Nephron progenitor cell (in vitro differentiated cells): ENCODE results near the gene MICA.
"Not testable (repeated sequence)": the region's sequence is repeated elsewhere in the genome, so short reads cannot be mapped to it uniquely, and the experiment has no call there.

Source experiments
- DNase-seq: peaks from one replicate; pipeline ENCODE4 v3.0.0; 2021
- H3K27ac Mint-ChIP-seq: 2 replicates; pipeline ENCODE4 v1.8.0; 2021; ENCODE audit warnings: mild to moderate bottlenecking, moderate library complexity, mixed read lengths
- H3K27me3 Mint-ChIP-seq: 2 replicates; pipeline ENCODE4 v1.8.0; 2021; ENCODE audit warnings: mild to moderate bottlenecking, low read depth, mixed read lengths; ENCODE audit not compliant: poor library complexity
- H3K36me3 Mint-ChIP-seq: 2 replicates; pipeline ENCODE4 v1.8.0; 2021; ENCODE audit warnings: low read depth, mixed read lengths
- H3K4me1 Mint-ChIP-seq: 2 replicates; pipeline ENCODE4 v1.8.0; 2021; ENCODE audit warnings: mixed read lengths
- H3K4me3 Mint-ChIP-seq: 2 replicates; pipeline ENCODE4 v1.8.0; 2021; ENCODE audit warnings: mild to moderate bottlenecking, moderate library complexity, mixed read lengths
- H3K9me3 Mint-ChIP-seq: 2 replicates; pipeline ENCODE4 v1.8.0; 2021; ENCODE audit warnings: mild to moderate bottlenecking, moderate library complexity, mixed read lengths
- CTCF ChIP-seq: fragments of 200-600 bp; sonication (generic); IDR thresholded peaks from 2 replicates; pipeline ENCODE4 v1.5.0; 2021; ENCODE audit warnings: antibody characterized with exemption

The MICA gene

GRCh38 chr6:31401403-31401802 is 2.0 kb upstream of the MICA start:
- H3K36me3 Mint-ChIP-seq: peaks cover 6% of the 10 kb centered on the region
- peak overlapping the region; percentile 85 for H3K4me3 Mint-ChIP-seq
- no peak for DNase-seq
- H3K9me3 Mint-ChIP-seq: peaks cover 6% of the 10 kb centered on the region
- no peak overlapping the region for H3K27ac Mint-ChIP-seq
- peaks cover 56% of the 10 kb centered on the region for H3K27me3 Mint-ChIP-seq
- TF ChIP-seq CTCF: no peak
- H3K4me1 Mint-ChIP-seq: peaks cover 44% of the 10 kb centered on the region

GRCh38 chr6:31402324-31403282 is 792 bp upstream of the MICA start:
- TF ChIP-seq CTCF: no peak
- H3K36me3 Mint-ChIP-seq: peaks cover 14% of the 10 kb centered on the region
- H3K27me3 Mint-ChIP-seq: peaks cover 54% of the 10 kb centered on the region
- H3K27ac Mint-ChIP-seq: peak overlapping the region; percentile 34
- H3K4me1 Mint-ChIP-seq: peaks cover 44% of the 10 kb centered on the region
- no peak for DNase-seq
- peak overlapping the region; percentile 81 for H3K4me3 Mint-ChIP-seq
- H3K9me3 Mint-ChIP-seq: peaks cover 14% of the 10 kb centered on the region

GRCh38 chr6:31404061-31404364 is 618 bp downstream of the MICA start:
- Mint-ChIP-seq H3K27me3 (peaks cover 59% of the 10 kb centered on the region), H3K4me1 (peaks cover 44% of the 10 kb centered on the region), H3K4me3 (peak overlapping the region; percentile 97), H3K9me3 (peaks cover 14% of the 10 kb centered on the region), H3K36me3 (peaks cover 16% of the 10 kb centered on the region)
- not testable (repeated sequence) for H3K27ac Mint-ChIP-seq, DNase-seq

DNA sequence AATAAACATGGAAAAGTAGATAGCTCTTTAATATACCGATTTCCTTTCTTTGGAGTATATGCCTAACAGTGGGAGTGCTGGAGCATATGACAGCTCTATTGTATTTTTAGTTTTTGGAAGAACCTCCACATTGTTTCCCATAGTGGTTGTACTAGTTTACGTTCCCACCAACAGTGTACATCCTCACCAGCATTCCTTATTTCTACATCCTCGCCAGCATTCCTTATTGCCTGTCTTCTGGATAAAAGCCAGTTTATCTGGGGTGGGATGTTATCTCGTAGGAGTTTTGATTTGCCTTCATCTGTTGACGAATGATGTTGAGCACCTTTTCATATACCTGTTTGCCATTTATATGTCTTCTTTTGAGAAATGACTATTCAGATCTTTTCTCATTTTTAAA is 2.6 kb downstream of the MICA start:
- Mint-ChIP-seq H3K4me1 (peaks cover 36% of the 10 kb centered on the region), H3K36me3 (peaks cover 16% of the 10 kb centered on the region), H3K27ac (no peak overlapping the region), H3K9me3 (peaks cover 10% of the 10 kb centered on the region), H3K27me3 (peaks cover 44% of the 10 kb centered on the region), H3K4me3 (peak overlapping the region; percentile 53)
- no peak for DNase-seq
- no peak for TF ChIP-seq CTCF

GRCh38 chr6:31407699-31408098 is 4.3 kb downstream of the MICA start:
- peaks cover 27% of the 10 kb centered on the region for H3K27me3 Mint-ChIP-seq
- no peak overlapping the region for H3K27ac Mint-ChIP-seq
- DNase-seq: no peak
- H3K4me1 Mint-ChIP-seq: peaks cover 28% of the 10 kb centered on the region
- peaks cover 16% of the 10 kb centered on the region for H3K36me3 Mint-ChIP-seq
- H3K4me3 Mint-ChIP-seq: no peak overlapping the region
- H3K9me3 Mint-ChIP-seq: peaks cover 10% of the 10 kb centered on the region
- TF ChIP-seq CTCF: no peak

- Mint-ChIP-seq H3K36me3 (peaks cover 29% of the 10 kb centered on the region), H3K27me3 (peaks cover 8% of the 10 kb centered on the region), H3K4me1 (peaks cover 36% of the 10 kb centered on the region), H3K4me3 (no peak overlapping the region), H3K9me3 (peaks cover 4% of the 10 kb centered on the region), H3K27ac (no peak overlapping the region)
- no peak for DNase-seq
- no peak for TF ChIP-seq CTCF
Measured at GRCh38 chr6:31412506-31412905, 9.1 kb downstream of the MICA start.

DNA sequence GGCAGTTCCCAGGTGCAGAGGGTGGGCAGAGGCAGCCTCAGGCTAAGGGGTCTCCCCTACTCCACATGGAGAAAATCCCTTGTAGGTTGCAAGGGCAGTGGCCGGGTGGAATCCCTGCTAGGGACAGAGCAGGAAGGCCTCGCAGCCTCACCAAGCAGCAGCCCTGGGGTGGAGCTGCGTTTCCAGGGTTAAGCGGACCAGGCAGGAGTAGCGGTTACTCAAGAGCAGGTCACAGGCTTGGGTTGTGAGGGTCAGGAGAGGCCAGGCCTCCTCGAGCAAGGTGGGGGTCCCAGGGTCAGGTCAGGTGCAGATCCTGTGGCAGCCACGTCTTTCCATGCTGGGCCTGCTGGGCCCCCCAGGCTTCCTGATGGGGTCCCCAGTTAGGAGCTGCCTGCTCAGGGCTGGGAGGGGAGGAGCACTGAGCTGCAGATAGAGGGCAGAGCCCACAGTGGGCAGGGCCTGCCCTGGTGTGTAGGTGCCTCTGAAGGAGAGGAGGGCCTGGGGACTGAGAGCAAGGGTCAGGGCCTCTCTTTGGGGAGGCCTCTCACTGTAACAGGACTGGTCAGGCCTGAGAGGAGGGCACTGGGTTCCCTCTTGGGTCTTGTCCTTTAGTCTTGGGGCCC is 10.9 kb downstream of the MICA start:
- H3K4me3 Mint-ChIP-seq, H3K9me3 Mint-ChIP-seq, H3K27me3 Mint-ChIP-seq, DNase-seq: not testable (repeated sequence)
- Mint-ChIP-seq H3K4me1 (peaks cover 36% of the 10 kb centered on the region), H3K36me3 (peaks cover 32% of the 10 kb centered on the region), H3K27ac (peak overlapping the region; percentile 16)
